GM18498 (cell line): ENCODE results near the gene SORCS1.
"Not testable (repeated sequence)": the region's sequence is repeated elsewhere in the genome, so short reads cannot be mapped to it uniquely, and the experiment has no call there.

Experiments used
- ATAC-seq: cut with Tn5 transposase; IDR thresholded peaks from one replicate; pipeline ENCODE4 v1.9.1; 2021; ENCODE audit warnings: mild to moderate bottlenecking, moderate library complexity; ENCODE audit not compliant: unreplicated experiment

SORCS1 gene

DNA sequence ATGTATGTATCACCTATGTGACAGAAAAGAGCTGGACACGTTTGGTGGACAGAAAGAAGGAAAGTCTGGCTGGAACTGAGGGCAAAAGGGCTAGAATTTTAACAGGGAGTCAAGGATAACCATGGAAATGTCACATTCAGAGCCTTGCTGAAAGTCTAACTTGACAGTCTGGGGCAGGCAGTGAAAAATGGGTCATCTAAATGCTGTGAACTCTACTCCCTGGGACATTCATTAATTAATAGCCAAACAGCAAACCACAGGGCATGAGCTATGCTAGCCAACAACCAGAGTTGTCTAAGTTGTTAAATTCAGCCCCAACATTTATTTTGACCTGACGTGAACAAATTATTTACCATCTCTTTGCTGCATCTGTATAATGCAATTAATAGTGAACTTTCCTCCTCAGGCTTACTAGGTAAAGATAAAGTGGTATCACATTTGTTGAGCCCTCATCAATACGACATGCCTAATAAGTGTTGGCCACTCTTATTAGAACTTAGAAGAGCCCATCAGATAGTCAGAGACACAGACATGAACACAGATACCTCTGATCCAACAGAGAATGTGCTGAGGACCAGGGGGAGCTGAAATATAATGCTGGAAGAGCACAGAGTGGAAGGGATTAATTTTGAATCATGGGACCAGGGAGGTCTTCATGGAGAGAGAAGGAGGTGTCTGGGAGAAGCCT is 109.9 kb downstream of the SORCS1 start:
- no peak for ATAC-seq

DNA sequence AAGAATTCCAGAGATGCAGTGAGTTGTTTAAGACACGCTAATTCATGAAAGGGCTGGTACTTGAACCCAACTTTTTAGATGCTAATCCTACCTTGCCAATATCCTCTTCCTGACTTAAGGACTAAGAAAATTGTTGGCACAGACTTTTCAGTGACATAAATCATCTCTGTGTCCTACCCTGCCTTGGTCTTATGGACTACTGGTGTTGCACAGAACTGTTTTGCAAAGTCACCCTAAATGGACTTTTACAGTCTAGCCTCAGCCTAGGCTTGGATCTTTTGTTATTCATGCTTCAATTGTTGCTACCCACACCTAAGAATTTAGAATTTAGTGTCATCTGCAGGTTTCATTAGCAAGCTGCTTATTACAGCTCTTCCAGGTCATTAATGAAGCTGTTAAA is 112.7 kb downstream of the SORCS1 start:
- ATAC-seq, result no peak

DNA sequence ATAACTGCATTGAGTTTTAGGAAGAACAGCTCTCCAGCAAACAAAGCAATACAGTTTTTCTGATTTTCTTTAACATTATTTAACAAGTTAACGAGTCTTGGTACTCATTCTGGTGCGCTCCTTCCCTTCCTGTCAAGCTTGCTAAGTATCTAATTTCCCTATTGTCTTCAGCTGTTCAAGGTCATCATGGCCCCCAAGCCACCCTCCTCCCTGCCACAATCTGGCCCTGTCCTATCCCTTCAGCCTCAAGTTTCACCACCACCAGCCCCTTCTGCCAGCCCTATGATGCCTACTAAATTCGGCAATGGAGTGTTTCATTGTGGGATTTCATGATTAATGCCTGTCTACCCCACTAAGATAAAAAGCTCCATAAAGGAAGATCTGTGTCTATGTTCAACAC is 121.0 kb downstream of the SORCS1 start:
- ATAC-seq, result no peak

DNA sequence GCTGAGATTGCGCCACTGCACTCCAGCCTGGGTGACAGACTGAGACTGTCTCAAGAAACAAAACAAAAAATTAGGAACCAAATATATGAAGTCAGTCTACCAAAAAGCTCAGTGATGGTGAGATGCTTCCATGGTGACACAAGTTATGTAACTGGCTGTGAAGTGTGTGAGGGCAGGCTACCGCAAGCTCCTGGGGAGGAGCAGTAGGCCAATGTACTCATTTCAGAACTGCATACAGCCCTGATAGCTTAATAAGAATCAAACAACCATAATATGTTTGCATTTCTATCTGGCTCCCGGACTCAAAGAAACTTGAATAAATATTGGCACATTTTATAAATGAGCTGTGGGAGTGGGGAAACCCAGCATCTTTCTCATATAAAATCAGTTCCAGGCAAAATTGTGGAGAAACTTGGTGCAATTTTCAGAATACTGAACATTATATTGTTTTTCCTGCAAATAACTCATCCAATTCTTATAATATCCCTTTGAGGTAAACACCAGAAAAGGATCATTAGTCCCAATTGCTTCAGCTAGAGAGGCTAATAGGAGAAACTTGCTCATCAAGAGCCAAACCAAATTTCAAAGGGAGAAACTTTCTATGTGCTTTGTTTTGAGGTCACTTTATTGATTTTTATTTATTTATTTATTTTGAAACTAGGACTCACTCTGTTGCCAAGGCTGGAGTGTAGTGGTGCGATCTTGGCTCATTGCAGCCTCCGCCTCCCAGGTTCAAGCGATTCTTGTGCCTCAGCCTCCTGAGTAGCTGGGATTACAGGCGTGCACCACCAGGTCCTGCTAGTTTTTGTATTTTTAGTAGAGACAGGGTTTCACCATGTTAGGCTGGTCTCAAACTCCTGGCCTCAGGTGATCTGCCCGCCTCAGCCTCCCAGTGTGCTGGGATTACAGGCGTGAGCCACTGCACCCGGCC is 127.0 kb downstream of the SORCS1 start:
- no peak for ATAC-seq

DNA sequence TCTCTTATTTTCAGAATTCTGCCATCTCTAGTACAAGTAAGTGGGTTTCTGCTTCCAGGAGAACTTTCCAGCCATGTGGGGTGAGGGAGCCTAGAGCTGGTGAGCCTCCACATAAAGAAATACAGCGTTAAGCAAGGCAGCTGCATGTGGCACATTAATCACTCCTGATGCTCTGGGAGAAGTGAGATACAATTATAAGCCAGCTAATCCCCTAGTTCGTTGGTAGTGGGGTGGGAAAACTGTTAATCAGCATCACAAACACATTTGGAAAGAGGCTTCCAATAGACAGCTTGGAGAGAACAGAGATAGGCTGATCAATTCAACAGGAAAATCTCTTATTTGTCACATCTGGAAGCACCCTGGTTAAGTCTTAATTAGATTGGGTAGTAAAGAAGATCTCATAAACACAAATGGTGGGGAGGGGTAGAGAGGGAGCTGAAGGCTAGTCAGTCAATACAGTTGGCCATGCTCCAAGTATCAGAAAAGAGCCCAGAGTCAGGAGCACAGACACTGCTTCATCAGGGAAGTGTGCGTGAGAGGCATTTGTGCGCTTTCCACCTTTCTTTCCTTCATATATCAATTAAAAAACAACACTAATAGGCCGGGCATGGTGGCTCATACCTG is 130.6 kb downstream of the SORCS1 start:
- ATAC-seq, result no peak

DNA sequence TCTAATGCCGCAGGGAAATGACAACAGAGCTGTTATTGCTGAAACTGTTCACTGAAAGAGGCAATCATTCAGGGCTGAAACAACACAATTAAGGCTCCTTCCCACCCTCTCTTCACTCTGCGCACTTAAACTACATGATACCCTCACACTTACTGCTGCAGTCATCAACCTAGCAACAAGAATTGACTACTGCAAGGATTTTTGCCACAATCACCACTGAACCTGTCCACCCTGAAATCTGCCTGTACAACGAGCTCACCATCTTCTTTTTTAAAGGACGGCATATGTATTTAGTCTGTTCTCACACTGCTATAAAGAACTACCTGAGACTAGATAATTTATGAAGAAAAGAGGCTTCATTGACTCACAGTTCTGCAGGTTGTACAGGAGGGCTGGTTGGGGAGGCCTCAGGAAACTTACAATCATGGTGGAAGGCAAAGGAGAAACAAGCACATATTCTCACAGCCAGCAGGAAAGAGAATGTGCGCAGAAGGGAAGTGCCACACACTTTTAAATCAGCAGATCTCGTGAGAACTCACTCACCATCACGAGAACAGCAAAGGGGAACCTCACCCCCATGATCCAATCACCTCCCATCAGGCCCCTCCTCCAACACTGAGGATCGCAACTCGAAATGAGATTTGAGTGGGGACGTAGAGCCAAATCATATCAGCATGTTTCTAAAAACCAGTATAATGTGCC is 131.7 kb downstream of the SORCS1 start:
- no peak for ATAC-seq

DNA sequence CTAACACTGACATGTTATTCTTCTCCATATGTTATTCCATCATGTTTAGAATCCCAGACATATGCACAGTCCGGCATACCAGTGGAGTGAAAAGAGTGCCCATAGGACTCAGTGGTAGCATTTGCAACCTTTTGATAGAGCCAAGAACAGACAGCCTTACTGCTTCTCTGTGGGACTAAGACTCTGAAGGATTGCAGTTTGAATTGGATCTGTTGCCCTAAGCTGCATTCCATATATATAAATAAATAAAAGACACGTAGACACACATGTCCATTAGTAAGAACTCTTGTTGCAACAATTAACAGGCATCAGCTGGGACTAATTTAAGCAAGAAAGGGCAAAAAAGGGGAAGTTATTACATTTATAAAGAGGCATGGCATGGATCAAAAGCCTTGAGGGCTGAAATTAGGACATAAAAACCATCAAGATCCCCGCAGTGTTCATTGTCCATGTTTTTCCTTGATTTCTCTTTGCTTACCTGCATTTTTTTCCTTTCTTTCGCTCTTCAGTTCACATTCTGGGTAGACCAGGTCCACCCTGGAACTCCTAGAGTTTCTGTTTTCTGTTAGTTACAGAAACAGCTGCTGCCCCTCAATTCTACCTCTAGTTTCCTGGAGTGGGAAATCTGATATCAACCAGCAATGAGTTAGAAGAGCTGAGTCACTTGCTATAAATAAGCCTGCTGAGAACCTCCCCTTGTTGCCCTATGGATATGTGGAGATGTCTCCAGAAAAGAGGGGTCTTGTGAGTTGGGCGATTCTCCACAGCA is 132.4 kb downstream of the SORCS1 start:
- ATAC-seq, result no peak

DNA sequence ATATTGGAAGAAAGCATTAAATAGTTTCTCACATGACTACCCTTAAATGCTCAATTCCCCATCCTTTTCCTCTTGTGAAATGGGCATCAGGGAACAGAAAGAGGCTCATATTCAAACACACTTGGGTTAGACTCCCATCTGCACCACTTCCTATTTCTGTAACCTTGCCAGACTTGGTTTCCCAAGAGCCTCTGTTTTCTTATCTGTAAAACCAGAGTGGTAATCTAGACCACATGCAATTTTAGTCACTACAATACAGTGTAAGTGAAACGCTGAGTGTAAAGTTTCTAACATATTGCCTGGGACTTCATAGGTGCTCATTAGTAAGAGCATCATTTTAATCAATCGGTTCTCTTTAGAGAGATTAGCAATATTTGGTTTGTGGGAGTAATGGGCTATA is 136.3 kb downstream of the SORCS1 start:
- no peak for ATAC-seq

DNA sequence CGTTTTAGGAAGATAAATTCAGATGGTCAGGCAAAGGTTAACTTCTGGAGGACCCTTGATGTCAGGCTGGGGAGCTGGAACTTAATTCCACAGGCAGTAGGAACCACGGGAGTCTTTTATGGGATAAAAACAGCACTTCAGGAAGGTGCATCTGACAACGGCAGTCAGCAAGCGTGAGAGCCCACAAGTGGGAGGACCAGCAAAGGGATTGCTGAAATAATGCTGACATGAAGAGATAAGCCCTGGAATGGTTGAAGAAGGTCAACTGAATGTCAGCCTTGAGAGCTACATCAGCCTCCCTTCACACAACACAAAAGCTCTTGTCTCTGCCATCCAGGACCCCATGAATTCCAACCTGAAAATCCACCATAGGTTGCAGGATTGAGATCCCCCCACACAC is 138.8 kb downstream of the SORCS1 start:
- no peak for ATAC-seq

DNA sequence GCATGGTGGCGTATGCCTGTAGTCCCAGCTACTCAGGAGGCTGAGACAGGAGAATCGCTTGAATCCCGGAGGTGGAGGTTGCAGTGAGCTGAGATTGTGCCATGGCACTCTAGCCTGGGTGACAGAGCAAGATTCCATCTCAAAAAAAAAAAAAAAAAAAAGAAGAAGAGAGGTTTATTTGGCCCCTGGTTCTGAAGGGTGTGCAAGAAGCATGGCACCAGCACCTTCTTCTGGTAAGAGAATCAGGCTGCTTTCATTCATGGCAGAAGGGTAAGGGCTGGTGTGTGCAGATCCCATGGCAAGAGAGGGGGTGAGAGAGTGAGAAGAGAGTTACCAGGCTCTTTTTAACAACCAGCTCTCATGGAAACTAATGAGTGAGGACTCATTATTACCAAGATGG is 140.5 kb downstream of the SORCS1 start:
- ATAC-seq, result not testable (repeated sequence)

DNA sequence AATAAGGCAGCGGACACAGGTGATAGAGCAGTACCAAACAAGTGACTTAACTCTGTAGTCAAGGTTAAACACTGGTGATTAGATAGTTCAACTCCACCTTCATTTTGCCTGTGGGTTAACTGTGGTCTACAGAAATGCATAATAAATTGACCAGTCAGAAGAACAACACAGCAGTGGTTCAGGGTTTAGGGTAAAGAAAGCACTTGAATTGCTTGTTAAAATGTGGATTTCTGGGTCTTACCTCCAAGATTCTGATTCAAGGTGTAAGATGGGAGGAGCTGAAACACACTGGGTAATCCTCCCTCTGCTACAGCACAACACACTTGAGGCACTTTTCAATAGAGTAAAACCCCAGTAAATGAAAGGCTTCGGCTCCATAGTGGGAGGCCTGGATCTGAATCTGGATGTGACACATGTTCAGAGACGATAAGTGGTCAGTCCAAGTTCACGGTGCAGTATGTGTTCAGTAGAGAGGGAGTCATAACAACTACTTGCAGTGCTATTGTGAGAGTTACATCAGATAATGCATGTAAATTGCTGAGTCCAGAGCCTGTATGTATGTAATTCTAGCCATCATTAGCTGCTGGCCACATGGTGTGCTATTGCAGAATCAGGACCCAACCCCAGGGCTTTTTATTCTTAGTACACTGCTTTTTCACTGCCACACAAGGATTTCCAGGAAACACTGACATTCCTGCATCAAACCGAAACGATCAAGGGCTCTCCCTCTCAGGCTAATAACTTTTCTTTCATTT is 141.7 kb downstream of the SORCS1 start:
- ATAC-seq, result no peak

DNA sequence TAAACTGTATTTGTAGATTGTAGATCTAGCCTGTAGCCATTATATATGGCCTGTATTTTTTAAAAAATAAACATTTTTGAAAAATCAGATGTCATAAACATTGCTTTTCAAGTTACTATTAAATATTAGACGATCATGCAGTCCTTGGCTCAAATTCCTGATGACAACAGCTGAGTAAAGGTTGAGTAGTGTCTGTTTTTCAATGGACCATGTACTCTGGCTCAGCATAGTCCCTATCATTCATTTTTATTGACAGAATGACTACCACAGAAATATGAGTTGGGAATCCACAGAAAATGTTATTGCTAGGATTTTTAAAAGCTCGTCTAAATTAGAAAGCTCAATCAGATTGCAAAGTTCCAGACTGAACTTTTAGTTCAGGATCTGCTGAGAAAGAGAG is 145.4 kb downstream of the SORCS1 start:
- ATAC-seq, result no peak

DNA sequence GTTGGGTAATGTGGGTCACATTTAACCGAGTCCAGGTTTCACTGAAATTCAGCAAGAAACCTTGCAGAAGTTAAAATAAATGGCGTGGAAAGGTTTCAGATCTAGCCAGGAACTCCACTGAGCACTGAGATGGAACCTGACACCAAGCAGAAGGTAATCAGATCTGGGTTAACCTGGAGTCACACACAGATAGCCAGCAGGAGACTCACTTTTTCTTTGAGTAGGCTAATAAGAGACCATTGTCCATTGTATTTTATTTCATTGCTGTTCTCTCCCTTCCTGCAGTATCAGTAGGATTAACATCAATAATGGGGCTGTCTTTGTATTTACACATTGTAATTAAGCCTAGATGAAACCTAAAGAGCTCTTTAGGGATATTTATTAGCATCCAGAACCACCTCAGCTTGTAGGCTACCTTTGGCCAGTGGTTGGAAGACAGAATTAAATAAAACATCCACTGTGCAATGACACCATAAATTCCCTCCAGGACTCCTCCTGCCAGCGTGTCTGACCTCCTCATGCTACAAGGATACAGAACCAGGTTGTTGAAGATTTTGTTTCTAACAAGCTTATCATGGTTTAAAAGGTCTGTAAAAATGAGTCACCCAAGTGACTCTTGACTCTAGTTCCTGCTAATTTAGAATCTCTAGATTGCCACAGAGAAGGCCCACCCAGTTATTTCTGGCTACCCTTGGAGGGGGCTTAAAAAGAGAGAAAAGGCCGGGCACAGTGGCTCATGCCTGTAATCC is 151.1 kb downstream of the SORCS1 start:
- no peak for ATAC-seq

DNA sequence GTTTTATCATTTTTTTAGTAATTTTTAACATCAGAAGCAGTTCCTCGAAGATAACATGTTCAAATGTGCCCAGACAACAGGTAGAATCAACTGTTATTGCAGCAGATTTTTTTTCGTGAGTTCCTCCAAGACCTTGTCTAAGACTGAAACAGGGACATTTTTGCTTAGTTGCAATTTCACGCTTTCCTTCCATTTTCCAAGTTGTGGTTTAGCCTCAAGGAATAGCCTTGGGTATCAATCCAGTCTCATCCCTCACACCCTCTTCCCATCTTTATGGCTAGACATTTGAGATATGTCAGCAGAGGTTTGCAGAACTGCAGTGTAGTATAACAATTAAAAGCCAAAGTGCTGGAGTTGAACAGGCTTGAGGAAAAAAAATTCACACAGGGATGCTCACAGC is 152.5 kb downstream of the SORCS1 start:
- ATAC-seq, result no peak

DNA sequence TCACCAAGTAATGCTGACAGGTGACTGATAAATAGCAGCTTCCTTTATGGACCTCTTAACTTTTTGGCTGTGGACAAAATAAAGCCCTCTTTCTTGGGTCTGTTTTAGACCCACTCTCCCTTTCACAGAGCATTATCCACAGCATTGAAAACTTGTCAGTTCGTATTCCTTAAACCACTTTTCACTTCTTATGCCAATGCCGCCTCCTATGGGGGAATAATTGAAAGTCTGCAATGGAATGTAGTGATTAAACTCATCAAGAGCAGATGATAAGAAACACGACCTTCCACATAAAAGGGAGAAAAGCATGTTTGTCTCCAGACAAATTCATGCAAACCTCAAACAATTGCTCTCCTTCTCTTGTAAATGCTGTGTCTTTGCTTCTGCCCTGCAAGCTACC is 153.4 kb downstream of the SORCS1 start:
- no peak for ATAC-seq

DNA sequence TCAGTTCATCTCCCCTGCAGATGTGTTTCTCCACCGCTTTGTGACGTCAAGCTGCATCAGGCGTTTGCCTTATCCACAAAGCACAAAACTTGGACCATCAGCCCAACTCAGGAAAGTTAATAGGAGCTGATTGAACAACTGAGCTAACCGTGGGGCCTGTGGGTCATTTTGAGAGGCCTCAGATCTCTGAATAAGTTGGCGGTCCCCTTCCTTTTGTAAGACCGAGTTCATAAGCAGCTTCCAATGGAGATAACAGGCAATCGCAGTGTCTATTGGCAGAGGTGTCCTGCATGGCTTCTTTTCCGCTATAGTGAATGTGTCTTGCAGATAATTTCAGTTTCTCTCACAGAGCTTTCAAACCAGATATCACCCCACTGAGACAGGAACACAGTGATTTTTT is 154.0 kb downstream of the SORCS1 start:
- no peak for ATAC-seq

DNA sequence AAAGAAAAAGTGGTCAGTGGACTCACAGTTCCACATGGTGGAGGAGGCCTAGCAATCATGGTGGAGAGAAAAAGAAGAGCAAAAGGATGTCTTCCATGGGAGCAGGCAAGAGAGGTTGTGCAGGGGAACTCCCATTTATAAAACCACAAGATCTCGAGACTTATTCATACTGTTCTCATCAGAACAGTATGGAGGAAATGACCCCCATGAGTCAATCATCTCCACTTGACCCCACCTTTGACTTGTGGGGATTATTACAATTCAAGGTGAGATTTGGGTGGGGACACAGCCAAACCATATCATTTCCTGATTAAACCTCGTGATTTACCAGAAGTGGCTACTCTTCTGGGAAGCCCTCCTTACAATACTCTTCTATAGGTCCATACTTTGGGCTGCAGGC is 160.1 kb downstream of the SORCS1 start:
- ATAC-seq, result no peak

DNA sequence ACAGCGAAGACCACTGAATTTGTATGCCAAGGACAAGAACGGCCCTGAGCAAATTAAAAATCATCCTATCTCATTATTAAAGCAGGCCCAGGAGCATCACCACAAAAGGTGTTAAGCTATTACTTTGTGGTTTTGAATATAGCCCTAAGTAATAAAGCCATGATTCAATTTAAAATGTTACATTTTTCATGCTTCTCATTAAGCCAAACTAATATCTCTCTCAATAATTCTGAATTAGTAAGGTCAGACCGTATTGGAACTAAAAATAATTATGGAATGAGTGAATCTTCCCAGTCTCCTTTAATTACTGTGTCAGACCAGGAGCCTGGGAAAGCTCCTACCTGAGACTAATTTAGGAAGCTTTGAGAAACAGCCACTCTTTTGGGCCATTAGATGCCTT is 162.4 kb downstream of the SORCS1 start:
- no peak for ATAC-seq

DNA sequence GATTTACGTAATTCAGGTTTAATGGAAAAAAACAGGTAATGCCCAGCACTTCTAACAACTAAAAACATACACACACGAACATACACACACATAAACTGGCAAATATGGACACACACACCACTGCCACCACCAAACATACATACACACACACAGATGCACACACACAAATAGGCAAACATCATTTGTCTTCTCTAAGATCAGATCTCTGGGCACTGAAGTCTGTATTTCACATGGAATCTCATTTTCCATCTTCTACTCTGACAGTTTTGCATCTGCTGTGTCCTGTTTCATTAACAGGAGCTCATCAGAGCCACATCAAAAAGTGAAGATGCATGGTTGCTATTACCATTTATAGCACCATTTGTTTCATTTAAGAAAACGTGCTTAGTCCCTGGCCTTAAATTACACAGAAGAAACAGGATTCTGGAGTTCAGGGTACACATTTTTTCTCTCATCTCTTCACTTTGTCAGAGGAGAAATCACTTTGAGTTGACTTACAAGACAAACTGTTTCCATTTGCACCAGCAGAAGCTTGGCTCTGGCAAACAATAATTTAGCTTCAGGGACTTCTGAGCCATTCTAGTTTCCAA is 165.3 kb downstream of the SORCS1 start:
- ATAC-seq, result no peak
